K562 treated with DMSO at 1 percent for 48 hours (cell line): ENCODE results near the gene TCEANC. TPM values are rescaled to one million over a fixed set of nuclear protein-coding genes. Genes with fewer than 3 reads are reported as not detected.

Experiments used
- total RNA-seq: library from RNA; unstranded; fragments of 300-600 nt; gene quantifications from 2 replicates; pipeline ENCODE4 v1.2.3, GENCODE V29; 2022; ENCODE audit warnings: low replicate concordance; ENCODE audit errors: extremely low read depth

Gene TCEANC, protein sequence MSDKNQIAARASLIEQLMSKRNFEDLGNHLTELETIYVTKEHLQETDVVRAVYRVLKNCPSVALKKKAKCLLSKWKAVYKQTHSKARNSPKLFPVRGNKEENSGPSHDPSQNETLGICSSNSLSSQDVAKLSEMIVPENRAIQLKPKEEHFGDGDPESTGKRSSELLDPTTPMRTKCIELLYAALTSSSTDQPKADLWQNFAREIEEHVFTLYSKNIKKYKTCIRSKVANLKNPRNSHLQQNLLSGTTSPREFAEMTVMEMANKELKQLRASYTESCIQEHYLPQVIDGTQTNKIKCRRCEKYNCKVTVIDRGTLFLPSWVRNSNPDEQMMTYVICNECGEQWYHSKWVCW
- total RNA-seq, result not detected in 2 replicates

DNA sequence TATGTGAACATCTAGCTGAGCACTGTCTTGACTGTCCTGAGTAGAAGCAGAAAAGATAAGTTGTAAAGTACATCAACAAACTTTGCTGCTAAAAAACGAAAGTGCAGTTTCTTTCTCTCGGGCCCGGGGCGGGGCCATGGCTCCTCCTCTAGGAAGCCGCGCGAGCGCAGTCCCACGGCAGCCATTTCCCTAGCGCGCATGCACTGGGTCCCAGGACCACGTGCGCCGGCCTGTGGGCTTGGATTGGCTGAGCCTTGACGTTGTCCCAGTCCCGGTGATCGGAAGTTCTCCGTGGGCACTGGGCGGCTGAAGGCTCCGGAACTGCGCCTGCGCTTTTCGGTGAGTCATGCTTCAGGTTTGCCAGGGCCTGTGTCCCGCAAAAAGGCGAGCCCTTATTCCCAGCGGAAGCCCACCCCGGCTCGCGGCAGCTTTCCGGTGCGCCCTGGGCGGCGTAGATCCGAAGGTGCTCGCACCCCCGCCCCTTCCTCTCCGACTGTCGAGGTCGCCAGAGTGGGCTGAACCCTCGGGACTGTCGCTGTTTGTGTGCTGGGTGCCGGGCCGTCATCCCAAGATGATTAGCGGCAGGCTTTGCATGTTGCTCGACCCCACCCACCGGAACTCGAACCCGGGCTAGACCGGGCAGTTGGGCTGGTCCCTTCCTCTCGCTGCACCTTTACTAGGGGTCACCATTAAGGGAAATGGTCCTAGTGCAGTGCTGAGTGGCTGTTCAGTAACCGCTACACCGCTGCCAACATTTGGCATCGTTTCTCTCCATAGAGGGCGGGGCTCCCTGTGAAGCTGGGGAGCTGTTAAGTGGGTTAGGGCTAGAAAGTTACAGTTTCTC, at the start of gene TCEANC:
Gene TCEANC (plus strand): TSS at position 292 of the 844 bp plus-strand sequence. CDS start 9,368 bp downstream, outside the sequence.

DNA sequence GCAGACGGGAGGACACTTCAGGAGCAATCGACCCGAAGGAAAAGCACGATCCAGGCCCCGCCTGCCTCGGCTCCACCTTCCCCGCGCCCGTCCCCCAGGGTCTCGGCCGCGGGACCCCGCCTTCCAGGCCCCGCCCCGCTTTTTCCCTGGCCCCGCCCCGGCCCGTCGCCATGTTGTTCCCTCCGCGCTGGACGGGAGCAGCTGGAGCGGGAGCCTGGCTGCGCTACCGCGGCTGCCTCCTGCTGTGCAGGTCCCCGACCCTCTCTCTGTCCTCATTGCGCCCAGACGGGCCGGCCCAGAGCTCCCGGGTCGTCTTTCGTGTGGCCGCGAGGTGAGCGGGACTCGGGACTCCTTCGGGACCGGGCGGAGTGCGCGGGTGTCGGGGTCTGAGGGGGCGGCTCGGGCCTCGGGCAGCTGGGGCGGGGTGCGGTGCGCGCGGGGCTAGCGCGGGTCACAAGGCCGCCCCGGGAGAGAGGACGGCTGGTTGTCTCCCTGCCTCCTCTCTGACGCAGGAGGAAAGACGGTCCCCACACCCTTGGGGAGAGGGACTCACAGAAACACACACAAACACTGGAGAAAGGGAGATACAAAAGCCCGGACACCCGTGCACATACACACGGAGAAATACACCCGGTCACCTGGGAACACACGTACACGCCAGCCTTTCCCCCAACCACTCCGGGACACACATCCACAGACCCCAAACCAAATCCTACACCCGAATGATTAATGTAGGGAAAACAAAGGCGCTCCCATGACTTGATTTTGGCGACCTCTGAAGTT, 36.2 kb downstream of the TCEANC start, which contains the start of gene RAB9A:
Gene RAB9A (plus strand): TSS at position 171 of the 783 bp plus-strand sequence. CDS start 19,619 bp downstream, outside the sequence.

Other genes starting within 250 kb of the TCEANC start
- not detected in 2 replicates for gene EGFL6, start 83.5 kb upstream of the TCEANC start, total RNA-seq
- not detected in 2 replicates for gene RAB9A, start 36.0 kb downstream of the TCEANC start, total RNA-seq
- not detected in 2 replicates for gene TRAPPC2, start 81.5 kb downstream of the TCEANC start, total RNA-seq
- not detected in 2 replicates for gene OFD1, start 81.6 kb downstream of the TCEANC start, total RNA-seq
- gene GPM6B, start 164.0 kb downstream of the TCEANC start, total RNA-seq, result not detected in 2 replicates